Lower leg skin (tissue), 4 donors: ENCODE results near the gene HLA-DOB. TPM values are rescaled to one million over a fixed set of nuclear protein-coding genes. Genes with fewer than 3 reads are reported as not detected.

Experiments
- DNase-seq, 2 donors: peaks; one replicate each; pipeline ENCODE4 v3.0.0-alpha.2; 2019; ENCODE audit warnings: low spot score in 2 of 2
- H3K4me3 ChIP-seq: fragments of 200-600 bp; sonication (generic); 2 replicates; pipeline ENCODE4 v1.5.1; 2017; ENCODE audit warnings: mild to moderate bottlenecking, low read depth; ENCODE audit not compliant: poor library complexity, severe bottlenecking
- CTCF ChIP-seq, 3 donors: fragments of 450-650 bp; IDR thresholded peaks; one replicate each; pipeline ENCODE4 v1.5.1; 2016; ENCODE audit warnings: antibody characterized with exemption in 3 of 3, mild to moderate bottlenecking in 3 of 3, moderate library complexity in 2 of 3
- POLR2A ChIP-seq, 2 donors: fragments of 450-650 bp; IDR thresholded peaks; one replicate each; pipeline ENCODE4 v1.6.1; 2016 to 2017; ENCODE audit warnings: antibody characterized with exemption in 2 of 2, mild to moderate bottlenecking in 1 of 2, moderate library complexity in 1 of 2
- WGBS, 2 donors: methylation state at CpG; one replicate each; pipeline ENCODE4 v1.1.5; 2018; 5-methylcytosine and 5-hydroxymethylcytosine counted together
- intact Hi-C: fragments of 100-400 bp; cut with DNase I; formaldehyde crosslinking; loops from one replicate; pipeline ENCODE4 v1.15.0; 2023; ENCODE audit warnings: low total_unique reads
- total RNA-seq, 4 donors: library from RNA; depleted of rRNA; stranded (reverse); fragments of >200 nt; gene quantifications; one replicate each; pipeline ENCODE4 v1.1.0, GENCODE V29; 2016

The HLA-DOB gene
- total RNA-seq, 4 donors from 2014 or later: 1.7 to 3.3 (median 2.1) TPM

DNA sequence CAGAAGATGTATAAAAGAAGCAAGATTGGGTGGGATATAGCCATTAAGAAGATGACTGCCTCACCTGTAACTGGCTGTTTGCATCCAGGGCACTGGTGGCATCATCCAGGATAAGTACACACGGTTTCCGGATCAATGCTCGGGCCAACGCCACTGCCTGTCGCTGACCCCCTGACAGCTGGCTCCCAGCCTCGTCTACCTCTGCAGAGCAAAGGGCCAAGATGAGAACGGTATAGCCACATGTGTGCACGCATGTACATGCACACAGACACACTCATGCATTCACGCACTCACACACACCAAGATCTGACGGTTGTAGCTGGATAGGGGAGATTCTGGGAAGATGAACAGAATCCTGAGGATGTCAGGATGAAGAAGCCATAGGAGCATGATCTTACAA is 30.2 kb upstream of the HLA-DOB start:
- no peak overlapping the region for H3K4me3 ChIP-seq
- no peak for DNase-seq
- no peak for TF ChIP-seq POLR2A (IDR thresholded peaks at IDR 0.05)
- TF ChIP-seq CTCF (IDR thresholded peaks at IDR 0.05): no peak
- intact Hi-C loops: no loop called here
- 89 to 90% methylated on average over 10 of the region's 10 CpGs for WGBS, 2 donors

- TF ChIP-seq CTCF (IDR thresholded peaks at IDR 0.05): no peak
- intact Hi-C loops: no loop called here
- no peak for DNase-seq
- WGBS, 2 donors: 70 to 73% methylated on average over 10 of the region's 10 CpGs
- H3K4me3 ChIP-seq: no peak overlapping the region
Measured at GRCh38 chr6:32845384-32845884, 28.6 kb upstream of the HLA-DOB start.

- no peak for TF ChIP-seq POLR2A (IDR thresholded peaks at IDR 0.05)
- no peak for TF ChIP-seq CTCF (IDR thresholded peaks at IDR 0.05)
- no peak for DNase-seq
- 24 to 27% methylated on average over 14 to 19 of the region's 19 CpGs for WGBS, 2 donors
- intact Hi-C loops: no loop called here
- H3K4me3 ChIP-seq: peak overlapping the region; percentile 77
Measured at GRCh38 chr6:32844839-32845383, 28.1 kb upstream of the HLA-DOB start.

DNA sequence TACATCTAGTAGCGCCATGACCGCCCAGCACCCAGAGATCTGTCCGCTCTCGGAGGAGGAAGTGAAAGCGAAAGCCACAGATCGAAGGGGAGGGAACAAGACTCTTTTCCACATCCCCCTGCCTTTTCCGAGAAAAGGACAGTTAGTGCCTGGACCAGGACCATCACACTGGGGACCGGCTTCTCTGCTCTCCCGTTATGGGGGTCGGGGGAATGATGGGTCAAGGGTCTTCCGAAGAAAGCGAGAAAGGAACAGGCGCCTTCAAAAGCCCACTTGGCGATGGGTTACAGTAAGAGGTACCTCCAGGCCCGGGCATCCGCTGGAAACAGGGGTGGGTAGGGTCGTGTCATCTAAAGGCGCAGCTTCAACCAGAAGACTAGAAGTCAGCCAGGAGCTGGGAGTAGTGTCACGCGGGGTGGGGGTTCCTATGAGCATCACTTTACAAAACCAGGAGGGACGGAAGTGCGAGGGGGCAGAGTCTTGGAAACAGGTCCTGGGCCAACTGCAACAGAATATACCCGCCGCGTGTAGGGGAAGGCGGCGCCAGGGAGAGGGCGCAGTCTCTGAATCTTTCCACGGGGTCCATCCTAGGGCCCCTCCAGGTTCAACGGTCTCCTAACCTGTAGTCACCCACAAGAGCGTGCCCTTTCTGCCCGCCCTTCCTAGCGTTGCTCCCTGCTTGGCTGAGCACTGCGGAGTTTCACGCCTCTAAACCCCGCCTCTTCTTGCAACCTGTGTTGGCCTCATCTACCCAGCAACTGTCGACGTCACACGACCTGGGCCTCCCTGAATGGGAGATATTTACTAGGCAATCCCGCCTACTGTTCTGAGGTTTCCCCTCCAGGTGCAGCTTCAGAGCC is 27.4 kb upstream of the HLA-DOB start, which contains the start of gene PSMB8:
PSMB8 (minus strand) TSS at position 69 of the 860 bp plus-strand sequence; CDS start at position 18, 51 bp downstream.
- WGBS, 2 donors: 0 to 1% methylated on average over 36 to 37 of the region's 40 CpGs
- peak; percentile 98 to 99 for DNase-seq
- H3K4me3 ChIP-seq: peak within 1 kb of the TSS; percentile 77
- intact Hi-C loops: no loop called here
- peak in 1 of 2 donors; percentile 80 for TF ChIP-seq POLR2A (IDR thresholded peaks at IDR 0.05)
- TF ChIP-seq CTCF (IDR thresholded peaks at IDR 0.05): no peak

DNA sequence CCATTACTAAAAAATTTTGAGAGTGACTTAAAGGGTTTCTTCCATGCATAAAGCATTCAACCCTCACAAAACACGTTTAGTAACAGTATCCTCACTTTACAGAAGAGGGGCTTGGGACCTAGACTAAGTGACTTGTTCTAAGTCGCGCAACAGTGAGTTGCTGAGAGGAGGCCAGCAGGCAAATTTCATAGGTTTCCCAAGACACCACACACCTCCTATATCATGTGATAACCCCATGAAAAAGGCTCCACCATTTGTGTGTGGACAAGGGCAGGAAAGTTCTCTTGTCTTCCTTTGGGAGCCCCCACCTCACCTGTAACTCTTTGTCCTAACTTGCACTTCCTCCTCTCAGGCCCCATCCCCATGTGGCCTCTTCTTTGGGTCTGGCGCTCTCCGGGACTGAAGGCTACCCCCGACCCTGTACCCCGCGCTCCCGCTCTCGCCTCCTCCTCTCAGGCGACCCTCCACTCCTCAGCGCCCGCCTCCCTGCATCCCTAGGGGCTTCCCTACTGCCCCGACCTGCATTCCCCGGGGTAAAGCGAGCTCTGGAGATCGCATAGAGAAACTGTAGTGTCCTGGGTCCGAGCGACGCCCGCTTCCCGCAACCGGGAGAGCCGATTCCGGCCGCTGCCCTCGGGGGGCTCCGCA is 26.7 kb upstream of the HLA-DOB start:
- peak overlapping the region; percentile 77 for H3K4me3 ChIP-seq
- 3 to 5% methylated on average over 26 to 28 of the region's 28 CpGs for WGBS, 2 donors
- DNase-seq: no peak
- intact Hi-C loops: no loop called here
- TF ChIP-seq CTCF (IDR thresholded peaks at IDR 0.05) (no peak), POLR2A (IDR thresholded peaks at IDR 0.05) (no peak)
